GM21515 (cell line): ENCODE measurements around the gene CNDP2.
"Not testable (repeated sequence)": the region's sequence is repeated elsewhere in the genome, so short reads cannot be mapped to it uniquely, and the experiment has no call there.

Experiments used
- ATAC-seq: cut with Tn5 transposase; IDR thresholded peaks from one replicate; pipeline ENCODE4 v1.9.1; 2021; ENCODE audit not compliant: unreplicated experiment

The CNDP2 gene

GRCh38 chr18:74563999-74564398, 67.8 kb downstream of the CNDP2 start:
- no peak for ATAC-seq

GRCh38 chr18:74565164-74565563, 69.0 kb downstream of the CNDP2 start:
- ATAC-seq: not testable (repeated sequence)

GRCh38 chr18:74565993-74566392, 69.8 kb downstream of the CNDP2 start:
- ATAC-seq: not testable (repeated sequence)

- no peak for ATAC-seq
These were observed 71.7 kb downstream of the CNDP2 start for GRCh38 chr18:74567822-74568221.

GRCh38 chr18:74569401-74569800, 73.2 kb downstream of the CNDP2 start:
- no peak for ATAC-seq

GRCh38 chr18:74570266-74570665, 74.1 kb downstream of the CNDP2 start:
- no peak for ATAC-seq

- no peak for ATAC-seq
These were observed 75.9 kb downstream of the CNDP2 start for GRCh38 chr18:74571895-74572680.

- ATAC-seq: no peak
These were observed 76.9 kb downstream of the CNDP2 start for GRCh38 chr18:74573053-74573452.
